NOMO-1 treated with DMSO at 0.1 percent for 48 hours (cell line): ENCODE data around the gene FASTKD1.
"Not testable (repeated sequence)": the region's sequence is repeated elsewhere in the genome, so short reads cannot be mapped to it uniquely, and the experiment has no call there.

Experiments
- DNase-seq: peaks from one replicate; lab custom pipeline; 2025; ENCODE audit not compliant: unreplicated experiment; lab: John Stamatoyannopoulos, UW

Gene FASTKD1

DNA sequence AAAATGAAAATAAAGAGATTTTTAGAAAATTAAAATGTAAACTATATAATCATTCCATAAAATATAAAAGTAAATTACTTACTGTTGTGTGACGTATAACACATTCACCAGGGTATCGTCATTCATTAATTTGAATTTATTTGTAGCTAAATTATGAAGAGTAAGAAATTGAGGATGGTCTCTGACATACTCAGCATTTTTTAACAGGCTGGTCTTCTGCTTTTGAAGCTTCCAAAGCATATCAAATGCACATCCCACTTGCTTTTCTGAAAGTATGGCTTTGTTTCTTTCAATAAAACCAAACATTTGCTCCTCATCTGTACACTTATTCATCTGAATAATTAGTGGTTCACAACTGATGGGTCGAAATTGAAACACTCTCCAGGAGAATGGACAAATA is 2.1 kb downstream of the FASTKD1 start:
- DNase-seq, result no peak

DNA sequence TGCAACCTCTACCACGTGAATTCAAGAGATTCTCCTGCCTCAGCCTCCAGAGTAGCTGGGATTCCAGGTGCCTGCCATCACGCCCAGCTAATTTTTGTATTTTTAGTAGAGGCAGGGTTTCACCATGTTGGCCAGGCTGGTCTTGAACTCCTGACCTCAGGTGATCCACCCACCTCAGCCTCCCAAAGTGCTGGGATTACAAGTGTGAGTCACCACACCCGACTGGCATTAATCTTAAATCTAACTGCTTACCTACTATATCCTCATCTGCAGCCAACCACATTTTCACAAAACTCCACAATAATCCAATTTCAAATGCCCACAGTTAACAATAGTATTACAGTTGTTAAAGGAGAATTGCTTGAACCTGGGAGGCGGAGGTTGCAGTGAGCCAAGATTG is 2.9 kb downstream of the FASTKD1 start:
- DNase-seq, result not testable (repeated sequence)

- DNase-seq, result no peak
Measured at GRCh38 chr2:169569948-169570347, 3.7 kb downstream of the FASTKD1 start.

GRCh38 chr2:169565686-169566085 is 8.0 kb downstream of the FASTKD1 start:
- DNase-seq, result no peak

- no peak for DNase-seq
Measured at GRCh38 chr2:169562519-169562918, 11.1 kb downstream of the FASTKD1 start.

GRCh38 chr2:169562084-169562483 is 11.6 kb downstream of the FASTKD1 start:
- DNase-seq, result not testable (repeated sequence)

DNA sequence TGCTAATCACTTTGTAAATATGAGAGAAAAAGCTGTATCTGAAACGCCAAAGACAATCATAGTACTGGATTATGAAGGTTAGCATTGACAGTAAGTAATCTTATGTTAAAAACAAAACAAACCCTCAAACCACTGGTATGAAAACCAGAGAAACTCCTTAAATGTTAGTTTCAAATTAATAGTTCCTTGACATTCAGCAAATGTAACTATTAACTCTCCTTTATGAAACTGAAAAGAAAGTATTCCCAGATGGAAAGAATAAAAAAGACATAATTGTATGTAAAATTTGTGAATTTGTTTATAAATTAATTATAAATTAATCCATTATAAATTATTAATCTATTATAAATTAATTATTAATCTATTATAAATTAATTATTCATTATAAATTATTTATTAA is 12.3 kb downstream of the FASTKD1 start:
- DNase-seq, result no peak

DNA sequence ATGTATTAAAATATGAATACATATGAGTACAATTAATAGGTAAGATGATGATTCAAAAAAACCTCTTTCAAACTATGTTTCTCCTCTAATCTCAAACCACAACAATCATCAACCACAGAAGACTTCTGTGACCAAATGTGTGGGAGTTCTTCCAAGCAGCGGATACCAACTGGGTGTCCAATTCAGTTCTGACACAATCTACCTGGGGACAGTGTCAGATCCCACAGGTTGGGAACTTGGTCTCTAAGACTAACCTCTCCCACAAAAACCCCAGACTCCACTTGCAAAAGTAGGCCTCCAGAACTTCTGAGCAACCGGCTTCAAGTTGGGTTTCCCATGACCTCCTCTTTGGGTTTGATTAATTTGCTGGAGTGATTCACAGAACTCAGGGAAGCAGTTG is 26.9 kb downstream of the FASTKD1 start:
- no peak for DNase-seq

DNA sequence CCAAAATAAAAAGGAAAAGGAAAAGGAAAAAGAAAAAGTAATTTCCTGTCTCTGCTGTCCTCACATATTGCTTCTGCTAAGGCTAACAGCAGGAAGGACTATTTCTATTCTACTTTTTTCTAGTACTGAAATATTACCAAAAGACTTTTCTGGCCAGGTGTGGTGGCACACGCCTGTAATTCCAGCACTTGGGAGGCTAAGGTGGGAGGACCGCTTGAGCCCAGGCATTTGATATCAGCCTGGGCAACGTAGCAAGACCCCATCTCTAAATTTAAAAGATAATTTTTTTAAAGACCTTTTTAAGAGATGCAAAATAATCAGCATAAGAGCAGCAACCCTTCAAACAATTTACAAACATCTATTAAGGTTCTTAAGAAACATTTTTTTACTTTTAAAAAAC is 31.2 kb downstream of the FASTKD1 start:
- no peak for DNase-seq

DNA sequence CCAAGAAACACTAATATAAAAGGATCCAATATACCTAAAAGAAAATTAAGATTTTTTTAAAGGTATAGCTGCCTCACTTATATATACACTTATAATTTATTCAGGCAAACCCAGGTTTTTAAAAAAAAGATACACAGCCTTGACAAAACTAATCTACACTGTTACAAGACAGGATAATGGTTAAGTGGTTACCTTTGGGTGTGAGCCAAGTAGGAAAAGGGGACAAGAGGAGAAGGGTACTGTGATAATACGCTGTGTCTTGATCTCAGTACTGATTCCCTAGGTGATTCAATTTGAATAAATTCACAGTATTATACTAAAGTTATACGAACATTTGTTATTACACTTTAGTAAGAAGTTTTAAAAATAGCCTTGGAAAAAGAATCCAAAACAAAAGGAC is 33.5 kb downstream of the FASTKD1 start:
- DNase-seq, result no peak

- not testable (repeated sequence) for DNase-seq
Measured at GRCh38 chr2:169539460-169539859, 34.2 kb downstream of the FASTKD1 start.

DNA sequence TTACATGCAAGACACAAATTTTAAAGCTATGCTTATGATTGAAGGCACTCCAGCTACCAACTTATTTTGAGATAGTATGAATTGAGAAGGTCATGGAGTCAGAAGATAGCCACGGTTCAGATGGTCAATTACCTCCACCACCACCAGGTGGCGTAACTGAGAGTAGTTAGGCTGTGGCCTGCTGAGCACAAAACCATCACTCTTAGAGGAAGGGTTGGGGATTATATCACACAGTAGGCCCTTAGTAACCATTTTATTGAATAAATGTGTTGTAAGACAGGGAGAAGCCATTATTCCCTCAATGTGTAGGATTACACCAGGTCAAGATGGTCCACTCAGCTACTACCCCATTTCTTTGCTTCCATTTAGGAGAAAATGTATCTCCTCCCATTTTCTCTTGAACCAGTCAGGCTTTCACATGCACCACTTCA is 45.4 kb downstream of the FASTKD1 start:
- peak; percentile 51 for DNase-seq

DNA sequence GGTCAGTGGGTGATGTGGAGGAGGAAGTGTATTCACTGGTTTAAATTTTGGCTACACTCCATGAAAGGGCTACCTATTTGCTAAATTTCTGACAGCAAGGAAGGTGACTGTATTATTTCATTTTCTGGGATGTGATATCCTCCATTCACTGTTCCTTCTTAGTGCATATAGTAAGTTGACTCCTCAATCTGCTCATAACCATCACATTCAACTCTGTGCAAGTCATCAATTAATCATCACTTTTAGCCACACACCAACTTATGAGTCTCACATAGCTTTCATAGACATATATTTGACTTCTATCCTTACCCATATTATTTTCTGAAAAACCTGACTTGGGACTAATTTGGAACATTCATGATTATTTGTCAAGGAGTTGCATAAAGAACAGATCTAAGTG is 47.2 kb downstream of the FASTKD1 start:
- no peak for DNase-seq

GRCh38 chr2:169525434-169525833 is 48.2 kb downstream of the FASTKD1 start:
- no peak for DNase-seq

DNA sequence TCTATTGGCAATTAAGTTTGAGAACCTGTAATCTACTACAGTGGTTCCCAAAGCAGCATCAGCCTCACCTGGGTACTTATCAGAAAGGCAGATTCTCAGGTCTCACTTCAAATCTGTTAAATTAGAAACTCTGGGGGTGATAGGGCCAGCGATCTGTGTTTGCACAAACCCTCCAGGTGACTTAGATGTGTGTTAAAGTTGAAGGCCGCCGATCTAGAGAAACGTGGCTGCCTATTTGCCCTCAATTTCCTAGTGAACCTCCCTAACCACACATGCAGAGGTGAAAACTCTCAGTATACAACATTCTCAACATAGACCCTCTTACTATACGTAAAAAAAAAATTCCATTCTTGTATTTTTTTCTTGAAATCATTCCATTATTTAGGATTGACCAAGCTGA is 50.0 kb downstream of the FASTKD1 start:
- DNase-seq, result no peak

- DNase-seq, result no peak
Measured at GRCh38 chr2:169520896-169521295, 52.8 kb downstream of the FASTKD1 start.

GRCh38 chr2:169516488-169516995 is 57.1 kb downstream of the FASTKD1 start:
- DNase-seq, result not testable (repeated sequence)

DNA sequence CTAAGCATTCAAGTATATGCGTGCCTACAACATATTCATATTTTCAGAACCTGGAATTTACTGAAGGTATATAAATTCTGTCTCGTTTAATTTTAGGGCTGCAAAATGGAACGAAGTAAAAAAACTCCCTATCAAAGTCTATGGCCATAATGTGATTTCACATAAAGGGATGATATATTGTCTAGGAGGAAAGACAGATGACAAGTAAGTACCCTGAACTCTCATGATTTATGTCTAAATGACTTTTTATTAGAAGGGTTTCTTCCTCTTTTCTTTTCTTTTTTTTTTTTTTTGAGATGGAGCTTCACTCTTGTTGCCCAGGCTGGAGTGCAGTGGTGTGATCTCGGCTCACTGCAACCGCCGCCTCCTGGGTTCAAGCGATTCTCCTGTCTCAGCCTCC is 58.9 kb downstream of the FASTKD1 start:
- peak; percentile 33 for DNase-seq

GRCh38 chr2:169513926-169514325 is 59.7 kb downstream of the FASTKD1 start:
- no peak for DNase-seq

DNA sequence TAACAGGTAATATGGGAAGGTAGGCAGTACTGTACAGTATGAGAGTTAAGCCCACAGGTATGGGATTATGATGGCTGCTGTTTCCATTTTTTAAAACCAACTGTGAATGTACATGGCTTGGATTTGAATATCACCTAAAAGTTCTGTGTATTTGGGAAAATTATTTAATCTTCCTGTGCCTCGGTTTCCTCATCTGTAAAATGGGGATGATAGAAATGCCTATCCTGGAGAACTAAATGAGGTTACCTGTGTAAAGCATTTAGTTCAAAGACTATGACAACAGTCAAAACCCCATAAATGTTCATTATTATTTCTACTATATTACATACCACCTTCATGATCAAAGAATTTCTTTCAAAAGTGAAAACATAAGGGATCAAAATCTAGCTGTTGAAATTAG is 60.6 kb downstream of the FASTKD1 start:
- DNase-seq, result no peak

DNA sequence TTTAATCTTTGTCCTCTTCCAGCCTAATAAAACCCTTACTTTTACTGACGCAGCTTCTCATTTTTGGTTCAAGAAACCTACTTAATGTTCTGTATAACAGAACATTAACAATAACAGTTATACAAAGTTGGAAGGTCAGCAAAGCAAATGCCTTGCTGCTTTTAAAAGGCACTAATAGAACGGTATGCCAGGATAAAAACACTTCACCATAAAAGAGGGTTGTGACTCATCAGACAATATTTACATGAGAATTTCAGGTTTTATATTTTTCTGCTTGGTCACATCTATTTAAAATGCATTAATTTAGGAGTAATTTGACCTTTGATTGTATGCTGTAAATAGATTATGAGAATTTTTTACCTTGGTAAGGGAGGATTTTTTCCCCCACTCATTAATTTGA is 61.1 kb downstream of the FASTKD1 start:
- DNase-seq, result no peak

DNA sequence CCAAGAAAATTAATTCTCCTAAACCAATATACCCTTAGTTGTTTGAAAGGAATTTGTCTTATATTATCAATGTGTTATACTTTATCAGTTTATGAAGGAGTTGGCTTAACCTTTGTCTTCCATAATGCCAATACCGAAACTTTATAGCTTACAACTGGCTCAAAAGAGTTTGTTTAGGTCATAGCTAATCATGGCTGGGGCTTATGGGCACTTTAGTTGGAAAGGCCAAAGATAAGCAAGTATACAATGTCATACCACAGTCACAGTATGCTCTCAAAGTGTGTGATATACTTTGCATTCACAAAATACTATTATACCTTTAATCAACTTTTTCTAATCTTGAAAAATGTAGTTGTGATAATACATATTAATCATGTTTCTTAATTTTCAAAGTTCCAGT is 61.8 kb downstream of the FASTKD1 start:
- no peak for DNase-seq

DNA sequence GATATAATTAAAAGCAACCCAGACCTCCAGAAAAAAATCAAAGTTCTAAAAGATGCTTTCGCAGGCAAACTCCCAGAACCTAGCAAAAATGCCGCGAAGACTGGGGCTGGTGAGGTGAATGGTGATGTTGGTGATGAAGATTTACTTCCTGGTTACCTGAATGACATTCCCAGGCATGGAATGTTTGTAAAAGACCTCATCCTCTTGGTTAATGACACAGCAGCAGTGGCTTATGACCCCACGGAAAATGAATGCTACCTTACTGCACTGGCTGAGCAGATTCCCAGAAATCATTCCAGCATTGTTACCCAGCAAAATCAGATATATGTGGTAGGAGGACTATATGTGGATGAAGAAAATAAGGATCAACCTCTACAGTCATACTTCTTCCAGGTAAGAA is 63.2 kb downstream of the FASTKD1 start:
- DNase-seq, result no peak

DNA sequence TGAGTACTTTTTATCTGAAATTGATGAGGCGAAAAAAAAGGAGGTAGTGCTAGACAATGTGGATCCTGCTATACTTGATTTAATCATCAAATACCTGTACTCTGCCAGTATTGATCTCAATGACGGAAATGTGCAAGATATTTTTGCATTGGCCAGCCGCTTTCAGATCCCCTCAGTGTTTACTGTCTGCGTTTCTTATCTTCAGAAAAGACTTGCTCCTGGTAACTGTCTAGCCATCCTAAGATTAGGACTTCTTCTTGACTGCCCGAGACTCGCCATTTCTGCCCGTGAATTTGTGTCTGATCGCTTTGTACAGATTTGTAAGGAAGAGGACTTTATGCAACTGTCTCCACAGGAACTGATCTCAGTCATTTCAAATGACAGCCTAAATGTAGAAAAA is 63.7 kb downstream of the FASTKD1 start:
- peak; percentile 44 for DNase-seq
